T-helper 1 cell treated with Interleukin-12 subunit alpha and Interleukin-12 subunit beta and Interleukin-4 antibody, amounts not matched to agents 30 ng/mL and 1 ng/mL, for 36 hours (primary cell): ENCODE data around the gene LZTR1. TPM values are rescaled to one million over a fixed set of nuclear protein-coding genes. Genes with fewer than 3 reads are reported as not detected.
"Not testable (repeated sequence)": the region's sequence is repeated elsewhere in the genome, so short reads cannot be mapped to it uniquely, and the experiment has no call there.

Experiments used
- intact Hi-C: fragments of 100-400 bp; cut with micrococcal nuclease; formaldehyde crosslinking; loops from one replicate; pipeline ENCODE4 v1.15.1; 2024
- total RNA-seq: library from RNA; stranded (reverse); gene quantifications from 2 replicates; pipeline ENCODE4 v1.2.3, GENCODE V29; 2022

LZTR1 gene
- total RNA-seq, 1 donor from 2014 or later, result 89.6 TPM

DNA sequence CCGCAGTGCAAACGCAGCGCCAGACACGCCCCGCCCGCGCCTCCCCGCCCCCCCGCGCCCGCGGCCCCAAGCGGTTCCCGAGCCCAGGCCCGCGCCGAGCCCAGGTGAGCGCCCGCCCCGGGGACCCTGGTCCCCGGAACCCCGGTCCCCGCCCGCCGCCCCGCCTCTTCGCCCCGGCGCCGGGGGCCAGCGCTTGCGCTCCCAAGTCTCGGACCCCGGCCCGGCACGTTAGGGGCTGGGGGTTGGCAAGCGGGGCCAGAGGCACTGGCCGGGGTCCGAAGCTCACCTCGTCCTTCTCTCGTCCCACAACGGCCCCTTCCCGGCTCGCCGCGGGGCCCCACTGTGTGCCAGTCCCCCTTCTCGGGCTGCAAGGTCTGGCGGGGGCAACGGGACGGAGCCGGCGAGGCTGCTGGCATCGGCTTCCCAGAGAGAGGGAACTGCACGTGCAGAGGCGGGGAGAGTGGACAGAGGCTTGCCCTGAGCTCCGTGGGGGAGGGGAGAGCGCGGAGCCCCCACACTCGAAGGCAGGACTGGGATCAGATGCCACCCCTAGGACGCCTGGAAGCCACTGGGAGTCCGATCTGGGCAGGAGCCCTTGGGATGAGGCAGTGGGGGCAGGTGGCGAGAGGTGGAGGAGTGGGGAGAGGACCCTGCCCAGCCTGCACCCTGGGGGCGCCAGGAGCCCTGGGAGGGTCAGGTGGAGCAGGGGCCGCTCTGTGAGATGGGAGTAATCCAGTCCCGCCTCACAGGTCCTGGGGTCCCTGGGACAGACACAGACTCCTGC, 16.8 kb upstream of the LZTR1 start:
- intact Hi-C loops, result loop anchor here (10.0 kb wide), 1 partner anchor 50 kb away; the partner anchor contains the start of gene P2RX6

DNA sequence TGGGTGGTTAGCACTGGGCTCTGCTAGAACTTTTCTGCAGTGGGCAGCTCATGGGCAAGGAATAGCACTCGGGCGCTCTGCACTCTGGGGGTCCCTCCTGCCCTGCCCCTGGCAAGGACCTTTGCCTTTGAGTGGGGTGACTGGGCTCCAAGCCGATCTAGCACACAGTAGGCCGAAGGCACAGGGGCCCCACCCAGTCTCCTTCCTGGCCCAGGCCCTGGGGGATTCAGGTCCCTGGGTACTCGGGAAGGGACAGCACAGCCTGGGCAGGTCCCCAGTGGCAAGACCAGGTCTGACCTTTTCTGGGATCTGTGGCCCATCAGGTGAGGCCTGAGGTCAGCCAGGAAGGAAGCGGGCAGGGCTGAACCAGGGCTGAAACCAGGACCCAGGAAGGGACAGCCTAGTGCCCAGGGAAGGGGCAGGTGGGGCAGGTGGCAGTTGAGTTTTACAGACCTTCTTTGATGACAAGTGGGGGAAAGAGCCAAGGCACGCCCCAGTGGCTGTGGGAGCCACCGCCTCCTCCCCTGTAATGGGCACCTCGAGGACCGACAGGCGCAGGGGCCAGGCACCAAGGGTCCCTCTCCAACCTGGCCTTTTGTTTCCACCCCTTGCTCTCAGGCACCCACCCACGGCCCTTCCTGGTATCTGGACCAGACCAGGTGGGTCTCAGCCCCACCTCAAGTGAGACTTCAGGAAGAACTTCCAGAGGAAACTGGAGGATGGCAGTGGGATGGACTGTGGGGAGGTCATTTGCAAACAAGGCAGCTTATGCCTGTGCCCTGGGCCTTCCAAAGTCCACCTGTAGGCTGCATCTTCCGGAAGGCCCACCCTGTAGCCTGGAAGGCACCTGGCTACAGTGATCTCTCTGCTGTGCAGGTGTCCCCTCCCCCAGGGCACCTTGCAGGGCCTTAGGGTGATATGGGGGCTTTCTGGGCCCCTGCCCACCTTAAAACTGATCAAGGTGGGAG, 15.9 kb upstream of the LZTR1 start:
- intact Hi-C loops, result loop anchor here (10.0 kb wide), 1 partner anchor 49 kb away; the partner anchor contains the start of gene P2RX6

DNA sequence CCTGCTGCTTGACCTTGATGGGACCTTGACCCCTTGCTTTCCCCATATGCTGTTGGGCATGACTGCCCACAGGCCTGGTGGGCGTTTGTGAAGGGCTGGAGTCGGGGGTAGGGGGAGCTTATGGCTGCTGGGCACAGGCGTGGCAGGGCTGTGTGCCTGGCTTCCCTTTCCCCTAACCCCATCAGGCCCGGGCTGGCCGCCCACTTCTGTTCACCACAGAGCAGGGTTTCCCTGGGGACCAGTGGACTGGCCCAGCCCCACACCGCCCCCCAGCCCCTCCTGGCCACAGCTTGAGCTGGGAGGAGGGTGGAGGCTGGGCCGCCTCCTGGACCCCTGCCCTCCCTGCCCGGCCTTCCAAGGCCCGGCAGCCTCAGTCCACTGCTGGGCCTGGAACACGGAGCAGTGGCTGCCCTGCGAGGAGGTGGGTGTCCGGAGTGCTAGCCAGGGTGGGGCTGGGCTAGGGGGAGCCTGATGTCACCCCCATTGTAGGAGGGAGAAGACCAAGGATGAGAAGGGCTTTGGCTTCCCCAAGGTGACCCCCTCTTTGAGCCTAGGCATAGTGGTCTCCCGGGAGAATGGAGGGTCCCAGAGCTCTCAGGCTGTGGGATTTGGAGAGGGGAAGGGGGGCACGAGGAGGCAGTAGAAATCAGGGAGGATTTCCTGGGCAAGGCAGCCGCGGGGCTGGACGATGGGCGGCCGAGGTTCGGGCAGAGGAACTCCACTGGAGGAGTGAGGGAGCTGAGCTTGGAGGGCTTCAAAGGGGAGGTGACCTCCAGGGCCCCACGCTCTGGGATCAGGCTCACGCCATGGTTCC, 15.0 kb upstream of the LZTR1 start, which contains the start of gene AIFM3:
AIFM3 (plus strand) TSS at position 373 of the 814 bp plus-strand sequence. CDS start 690 bp downstream, outside the sequence.
- intact Hi-C loops, result loop anchor here (10.0 kb wide), 1 partner anchor 48 kb away; the partner anchor contains the start of gene P2RX6

DNA sequence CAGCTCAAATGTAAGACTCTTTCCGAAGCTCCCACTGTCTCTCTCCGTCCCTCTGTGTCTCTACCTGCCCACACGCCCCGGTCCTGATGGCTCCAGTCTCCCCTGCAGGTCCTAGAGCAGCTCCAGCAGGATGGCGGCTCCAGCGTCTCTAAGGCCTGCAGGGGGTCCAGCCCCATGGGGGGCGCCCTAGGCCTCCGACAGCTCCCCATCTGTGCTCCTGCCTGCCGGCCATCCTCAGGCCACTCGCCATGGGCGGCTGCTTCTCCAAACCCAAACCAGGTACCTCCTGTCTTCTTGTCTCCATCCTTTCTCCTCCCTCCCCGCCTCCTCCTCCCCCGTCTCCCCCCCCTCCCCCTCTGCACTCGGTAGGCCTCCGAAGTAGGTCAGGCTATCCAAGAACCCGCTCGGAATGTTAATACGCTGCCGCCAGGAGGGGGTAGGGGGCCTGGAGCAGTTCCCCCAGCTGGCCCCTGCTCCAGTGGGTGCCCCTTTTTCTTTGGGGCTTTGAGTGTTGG, 14.3 kb upstream of the LZTR1 start:
- intact Hi-C loops, result loop anchor here (10.0 kb wide), 1 partner anchor 47 kb away; the partner anchor contains the start of gene P2RX6

DNA sequence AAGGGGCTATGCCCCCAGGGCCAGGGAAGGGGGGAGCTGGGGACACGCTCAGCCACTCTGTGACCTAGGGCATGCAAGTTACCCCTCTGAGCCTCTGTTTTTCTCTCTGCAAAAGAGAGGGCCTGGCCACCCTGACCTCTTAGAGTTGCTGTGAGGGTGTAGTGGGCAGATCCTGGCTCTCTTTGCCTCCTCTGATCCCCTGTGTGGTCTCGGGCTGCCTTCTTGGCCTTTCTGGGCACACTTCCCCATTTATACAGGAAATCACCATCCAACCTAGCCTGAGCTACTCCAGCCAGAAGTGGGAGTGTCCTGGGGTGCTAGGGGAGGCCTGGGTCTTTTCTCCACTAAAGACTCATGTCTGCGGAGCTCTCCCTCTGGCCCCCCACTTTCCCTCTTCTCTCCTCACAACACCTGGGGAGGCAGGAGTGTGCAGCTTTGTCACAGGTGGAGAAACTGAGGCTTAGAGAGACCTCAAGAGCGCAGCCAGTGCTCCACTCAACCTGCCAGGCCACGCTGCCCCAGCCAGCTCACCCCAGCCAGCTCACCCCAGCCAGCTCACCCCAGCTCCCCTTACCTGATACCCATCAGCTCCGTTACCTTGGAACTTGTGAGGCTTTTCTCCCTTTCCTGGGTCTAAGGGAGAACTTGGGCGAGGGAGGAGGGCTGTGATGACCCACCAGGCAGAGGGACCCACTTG, 13.7 kb upstream of the LZTR1 start:
- intact Hi-C loops, result loop anchor here (10.0 kb wide), 1 partner anchor 46 kb away; the partner anchor contains the start of gene P2RX6

DNA sequence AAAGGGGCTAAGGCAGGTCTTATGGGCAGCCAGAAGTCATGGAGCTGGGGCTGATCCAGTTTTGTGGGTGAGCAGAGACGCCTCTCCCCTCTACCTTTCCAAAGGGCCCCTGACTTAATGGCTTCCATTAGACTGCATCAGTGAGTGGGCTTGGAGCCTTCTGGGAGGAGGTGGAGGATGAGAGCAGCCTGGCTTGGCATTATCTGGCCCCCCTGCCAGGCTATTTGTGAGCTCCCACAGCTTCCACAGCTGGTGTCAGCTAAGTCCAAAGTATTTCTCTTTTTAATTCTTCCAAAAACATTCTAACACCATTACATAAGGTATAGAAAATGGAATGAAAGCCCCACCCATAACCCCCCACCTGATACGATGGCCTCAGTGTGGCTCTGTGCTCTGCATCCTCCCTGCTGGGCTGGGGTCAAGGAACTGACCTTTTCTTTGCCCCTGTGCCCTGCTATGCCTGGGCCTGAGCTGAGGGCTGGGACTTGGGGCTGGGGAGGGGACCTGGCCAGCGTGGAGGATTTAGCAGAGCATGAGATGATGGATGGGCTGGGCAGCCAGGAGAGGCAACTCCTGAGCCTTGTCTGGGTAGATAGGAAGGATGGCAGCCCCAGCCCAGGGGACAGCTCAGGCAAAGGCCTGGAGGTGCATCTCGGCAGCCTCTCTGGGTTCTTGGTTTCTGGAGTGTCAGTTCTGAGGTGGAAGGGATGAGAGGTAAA, 11.0 kb upstream of the LZTR1 start:
- intact Hi-C loops, result no loop called here

DNA sequence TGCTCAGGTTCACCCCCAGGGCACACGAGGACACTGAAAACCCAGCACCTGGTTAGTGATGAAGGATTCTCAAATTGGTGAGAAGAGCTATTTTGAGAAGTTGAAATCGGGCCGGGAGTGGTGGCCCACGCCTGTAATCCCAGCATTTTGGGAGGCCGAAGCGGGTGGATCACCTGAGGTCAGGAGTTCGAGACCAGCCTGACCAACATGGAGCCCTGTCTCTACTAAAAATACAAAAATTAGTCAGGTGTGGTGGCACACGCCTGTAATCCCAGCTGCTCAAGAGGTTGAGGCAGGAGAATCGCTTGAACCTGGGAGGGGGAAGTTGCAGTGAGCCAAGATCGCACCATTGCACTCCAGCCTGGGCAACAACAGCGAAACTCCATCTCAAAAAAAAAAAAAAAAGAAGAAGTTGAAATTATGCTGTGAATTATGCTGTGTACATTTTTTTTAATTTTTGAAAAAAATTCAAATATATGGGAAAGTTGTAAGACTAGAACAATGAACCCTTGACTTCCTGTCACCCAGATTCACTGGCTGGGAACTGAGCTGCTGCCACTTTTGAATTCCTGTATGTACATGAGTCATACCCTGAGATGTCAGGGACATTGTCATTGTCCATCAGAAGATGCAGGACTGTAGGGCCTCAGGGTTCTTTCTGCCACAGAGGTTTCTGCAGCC, 9.9 kb upstream of the LZTR1 start:
- intact Hi-C loops, result not testable (repeated sequence)

DNA sequence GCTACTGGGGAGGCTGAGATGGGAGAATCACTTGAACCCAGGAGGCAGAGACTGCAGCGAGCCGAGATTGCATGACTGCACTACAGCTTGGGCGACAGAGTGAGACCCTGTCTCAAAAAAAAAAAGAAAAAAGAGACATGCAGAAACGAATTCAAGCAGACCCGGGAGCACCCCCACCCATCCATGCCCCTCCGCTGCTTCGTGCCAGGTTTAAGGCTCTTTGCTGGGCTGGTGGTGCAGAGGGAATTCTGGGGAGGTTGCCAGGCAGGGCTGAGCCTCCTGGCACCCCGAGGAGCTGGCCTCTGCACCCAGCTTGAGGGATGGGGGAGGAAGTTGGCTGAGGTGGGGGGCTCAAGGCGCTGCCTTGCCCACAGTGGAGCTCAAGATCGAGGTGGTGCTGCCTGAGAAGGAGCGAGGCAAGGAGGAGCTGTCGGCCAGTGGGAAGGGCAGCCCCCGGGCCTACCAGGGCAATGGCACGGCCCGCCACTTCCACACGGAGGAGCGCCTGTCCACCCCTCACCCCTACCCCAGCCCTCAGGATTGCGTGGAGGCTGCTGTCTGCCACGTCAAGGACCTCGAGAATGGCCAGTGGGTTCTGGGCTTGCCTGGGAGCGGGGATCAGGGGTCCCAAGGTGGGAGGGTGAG, 9.0 kb upstream of the LZTR1 start:
- intact Hi-C loops, result no loop called here

DNA sequence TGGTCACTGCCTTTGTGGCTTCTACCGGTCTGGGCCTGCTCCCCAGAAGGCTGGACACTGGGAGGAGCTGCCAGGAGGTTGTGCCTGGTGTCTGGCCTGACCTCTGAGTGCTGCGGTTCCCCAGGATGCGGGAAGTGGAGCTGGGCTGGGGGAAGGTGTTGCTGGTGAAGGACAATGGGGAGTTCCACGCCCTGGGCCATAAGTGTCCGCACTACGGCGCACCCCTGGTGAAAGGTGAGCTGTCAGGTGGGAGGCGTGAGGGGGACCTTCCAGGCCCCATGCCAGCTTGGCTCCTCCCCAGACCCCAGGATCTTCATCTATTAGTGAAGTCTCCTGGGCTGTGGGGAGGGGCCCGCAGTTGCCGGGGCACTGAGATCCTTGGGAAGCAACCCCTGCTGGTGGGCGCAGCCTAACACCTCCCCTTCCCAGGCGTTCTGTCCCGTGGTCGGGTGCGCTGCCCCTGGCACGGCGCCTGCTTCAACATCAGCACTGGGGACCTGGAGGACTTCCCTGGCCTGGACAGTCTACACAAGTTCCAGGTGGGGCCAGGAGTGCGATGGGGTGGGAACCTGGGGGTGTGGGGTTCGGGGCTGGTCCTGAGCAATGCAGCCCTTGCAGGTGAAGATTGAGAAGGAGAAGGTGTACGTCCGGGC, 8.3 kb upstream of the LZTR1 start:
- intact Hi-C loops, result no loop called here

DNA sequence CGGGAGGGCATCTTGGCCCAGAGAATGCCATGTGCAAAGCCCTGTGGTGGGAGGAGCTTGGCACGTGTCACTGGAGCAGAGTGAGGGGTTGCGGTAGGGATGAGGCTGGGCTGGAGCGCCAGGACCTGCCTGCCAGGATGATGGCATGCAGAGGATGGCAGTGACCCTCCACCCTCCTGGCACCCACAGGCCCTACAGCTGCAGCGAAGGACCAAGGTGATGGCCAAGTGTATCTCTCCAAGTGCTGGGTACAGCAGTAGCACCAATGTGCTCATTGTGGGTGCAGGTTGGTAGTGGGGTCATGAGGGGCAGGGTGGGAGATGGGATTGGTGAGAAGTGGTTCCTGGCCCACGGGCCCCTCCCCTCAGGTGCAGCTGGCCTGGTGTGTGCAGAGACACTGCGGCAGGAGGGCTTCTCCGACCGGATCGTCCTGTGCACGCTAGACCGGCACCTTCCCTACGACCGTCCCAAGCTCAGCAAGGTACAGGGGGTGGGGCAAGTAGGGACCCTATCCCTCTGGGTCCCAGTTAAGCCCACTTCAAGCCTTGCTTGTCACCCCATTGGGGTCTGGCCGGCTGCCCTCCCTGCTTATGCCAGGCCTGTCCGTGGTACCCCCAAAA, 7.7 kb upstream of the LZTR1 start:
- intact Hi-C loops, result no loop called here

DNA sequence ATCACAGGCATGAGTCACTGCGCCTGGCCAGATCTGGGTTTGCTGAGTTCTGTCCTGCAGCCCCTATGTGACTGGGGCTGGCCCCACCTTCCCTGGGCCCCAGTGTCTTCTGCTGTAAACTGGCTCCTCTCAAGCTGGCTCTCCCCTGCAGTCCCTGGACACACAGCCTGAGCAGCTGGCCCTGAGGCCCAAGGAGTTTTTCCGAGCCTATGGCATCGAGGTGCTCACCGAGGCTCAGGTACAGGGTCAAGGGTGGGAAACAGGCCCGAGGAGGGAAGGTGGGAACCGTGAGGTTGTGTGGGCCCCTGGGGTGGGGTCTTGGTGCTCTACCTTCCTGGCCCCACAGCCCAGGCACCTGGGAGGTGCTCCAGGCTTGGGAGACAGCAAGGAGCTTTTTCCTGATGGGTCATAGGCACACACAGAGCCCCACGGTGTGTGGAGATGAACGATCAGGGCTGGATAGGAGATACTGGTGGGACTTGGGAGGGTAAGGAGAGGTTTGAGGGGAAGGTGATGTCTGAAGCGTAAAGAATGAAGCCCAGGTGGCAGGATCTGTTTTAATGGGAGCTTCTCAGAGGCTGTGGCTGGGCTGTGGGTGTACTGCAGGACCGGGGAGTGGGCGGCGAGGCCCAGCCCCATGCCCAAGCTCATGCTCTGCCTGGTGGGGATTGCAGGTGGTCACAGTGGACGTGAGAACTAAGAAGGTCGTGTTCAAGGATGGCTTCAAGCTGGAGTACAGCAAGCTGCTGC, 6.4 kb upstream of the LZTR1 start:
- intact Hi-C loops, result no loop called here

DNA sequence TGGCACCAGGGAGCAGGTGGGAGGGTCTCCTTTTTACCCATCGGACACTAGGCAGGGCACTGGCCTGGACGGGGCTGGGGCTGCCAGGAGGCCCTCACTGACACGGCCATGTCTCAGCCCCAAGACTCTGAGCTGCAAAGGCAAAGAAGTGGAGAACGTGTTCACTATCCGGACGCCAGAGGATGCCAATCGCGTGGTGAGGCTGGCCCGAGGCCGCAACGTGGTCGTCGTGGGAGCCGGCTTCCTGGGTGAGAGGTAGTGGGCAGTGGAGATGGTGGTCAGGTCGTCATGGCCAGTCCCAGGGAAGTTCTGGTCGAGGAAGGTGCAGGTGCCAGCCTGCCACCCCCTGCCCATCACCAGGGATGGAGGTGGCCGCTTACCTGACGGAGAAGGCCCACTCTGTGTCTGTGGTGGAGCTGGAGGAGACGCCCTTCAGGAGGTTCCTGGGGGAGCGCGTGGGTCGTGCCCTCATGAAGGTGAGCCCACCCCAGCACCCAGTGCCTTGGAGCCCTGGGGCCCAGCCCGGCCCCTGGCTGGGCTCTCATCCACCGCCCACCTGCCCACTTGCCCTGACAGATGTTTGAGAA, 5.7 kb upstream of the LZTR1 start:
- intact Hi-C loops, result no loop called here

DNA sequence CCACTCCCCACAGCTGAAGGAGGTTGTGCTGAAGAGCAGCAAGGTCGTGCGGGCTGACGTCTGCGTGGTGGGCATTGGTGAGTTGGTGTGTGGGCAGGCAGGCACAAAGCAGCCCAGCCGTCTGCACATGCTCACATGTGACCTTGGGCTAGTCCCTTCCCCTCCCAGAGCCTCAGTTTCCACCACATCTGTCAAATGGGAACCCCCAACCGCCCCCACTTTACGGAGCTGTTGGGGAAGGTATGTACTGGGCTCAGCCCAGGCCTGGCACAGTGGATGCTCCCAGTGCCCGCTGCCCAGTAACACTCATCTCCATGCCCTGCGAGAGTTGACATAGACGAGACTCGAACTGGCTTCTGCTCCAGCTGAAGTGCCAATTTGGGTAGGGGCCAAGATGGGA, 5.1 kb upstream of the LZTR1 start:
- intact Hi-C loops, result no loop called here

DNA sequence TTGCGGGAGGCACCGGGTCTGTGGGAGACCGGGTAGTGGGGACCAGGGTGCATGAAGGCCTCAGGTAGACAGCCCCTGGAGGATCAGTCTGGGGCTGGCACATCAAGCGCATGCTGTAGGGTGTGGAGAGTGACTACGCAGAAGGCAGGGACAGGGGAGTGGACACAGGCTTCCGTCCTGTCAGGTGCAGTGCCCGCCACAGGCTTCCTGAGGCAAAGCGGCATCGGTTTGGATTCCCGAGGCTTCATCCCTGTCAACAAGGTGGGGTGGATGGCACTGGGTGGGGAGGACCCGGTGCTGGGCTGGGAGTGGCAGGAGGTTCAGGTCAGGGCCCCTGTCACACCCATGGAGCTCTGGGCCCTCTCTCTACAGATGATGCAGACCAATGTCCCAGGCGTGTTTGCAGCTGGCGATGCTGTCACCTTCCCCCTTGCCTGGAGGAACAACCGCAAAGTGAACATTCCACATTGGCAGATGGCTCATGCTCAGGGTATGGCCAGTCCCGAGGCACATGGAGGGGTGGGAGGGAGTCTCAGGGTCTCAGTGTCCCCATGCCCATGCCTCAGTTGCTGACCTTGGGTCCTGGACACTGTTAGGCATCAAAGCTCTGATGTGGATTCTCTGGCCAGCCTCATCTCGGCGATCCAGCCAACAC, 4.5 kb upstream of the LZTR1 start:
- intact Hi-C loops, result no loop called here

DNA sequence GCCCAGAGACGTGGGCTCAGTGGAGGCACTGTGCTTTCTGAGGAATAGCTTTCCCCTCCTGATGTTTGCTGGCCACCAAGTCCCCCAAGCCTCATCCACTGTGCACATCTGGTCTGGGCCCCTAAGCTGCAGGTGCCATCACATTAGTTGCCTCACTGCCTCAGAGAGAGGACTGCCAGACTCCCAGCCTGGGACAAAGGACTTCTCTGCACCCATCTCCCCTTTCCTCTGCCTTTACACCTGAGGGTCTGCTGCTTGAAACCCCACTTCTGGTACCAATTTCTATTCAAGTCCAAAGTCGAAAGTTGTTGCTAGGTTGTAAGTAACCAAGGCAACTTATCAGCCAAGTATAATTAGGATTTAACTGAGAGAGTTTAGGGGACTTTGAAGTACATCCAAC, 3.7 kb upstream of the LZTR1 start:
- intact Hi-C loops, result no loop called here
